ENCODE measurements around the gene PALD1.

The PALD1 gene

GRCh38 chr10:70537398-70538194, 59.0 kb downstream of the PALD1 start:
- H3K27ac Mint-ChIP-seq: no peak overlapping the region
- no peaks in the 10 kb centered on the region for H3K9me3 Mint-ChIP-seq
- H3K27me3 Mint-ChIP-seq (ENCODE audit: low read depth): peaks cover 2% of the 10 kb centered on the region
- H3K4me1 Mint-ChIP-seq (ENCODE audit: low read depth): no peaks in the 10 kb centered on the region
- no peak for DNase-seq (ENCODE audit: low spot score)
- H3K4me3 Mint-ChIP-seq: no peak overlapping the region
- no peaks in the 10 kb centered on the region for H3K36me3 Mint-ChIP-seq (ENCODE audit: low read depth)

GRCh38 chr10:70538195-70538520, 59.6 kb downstream of the PALD1 start:
- H3K27ac Mint-ChIP-seq: no peak overlapping the region
- H3K36me3 Mint-ChIP-seq (ENCODE audit: low read depth): no peaks in the 10 kb centered on the region
- no peaks in the 10 kb centered on the region for H3K4me1 Mint-ChIP-seq (ENCODE audit: low read depth)
- DNase-seq (ENCODE audit: low spot score): no peak
- H3K9me3 Mint-ChIP-seq: no peaks in the 10 kb centered on the region
- H3K4me3 Mint-ChIP-seq: no peak overlapping the region
- peaks cover 2% of the 10 kb centered on the region for H3K27me3 Mint-ChIP-seq (ENCODE audit: low read depth)

GRCh38 chr10:70538731-70539338, 60.3 kb downstream of the PALD1 start:
- Mint-ChIP-seq H3K4me1 (ENCODE audit: low read depth) (no peaks in the 10 kb centered on the region), H3K4me3 (no peak overlapping the region), H3K27me3 (ENCODE audit: low read depth) (peaks cover 2% of the 10 kb centered on the region), H3K36me3 (ENCODE audit: low read depth) (no peaks in the 10 kb centered on the region), H3K27ac (no peak overlapping the region), H3K9me3 (no peaks in the 10 kb centered on the region)
- DNase-seq (ENCODE audit: low spot score): no peak

GRCh38 chr10:70539471-70539870, 60.9 kb downstream of the PALD1 start:
- Mint-ChIP-seq H3K27me3 (ENCODE audit: low read depth) (peaks cover 4% of the 10 kb centered on the region), H3K27ac (no peak overlapping the region), H3K4me3 (no peak overlapping the region), H3K9me3 (no peaks in the 10 kb centered on the region), H3K4me1 (ENCODE audit: low read depth) (no peaks in the 10 kb centered on the region), H3K36me3 (ENCODE audit: low read depth) (no peaks in the 10 kb centered on the region)
- no peak for DNase-seq (ENCODE audit: low spot score)

GRCh38 chr10:70540089-70540788, 61.7 kb downstream of the PALD1 start:
- Mint-ChIP-seq H3K4me1 (ENCODE audit: low read depth) (no peaks in the 10 kb centered on the region), H3K27me3 (ENCODE audit: low read depth) (peaks cover 4% of the 10 kb centered on the region), H3K27ac (no peak overlapping the region), H3K9me3 (no peaks in the 10 kb centered on the region), H3K36me3 (ENCODE audit: low read depth) (no peaks in the 10 kb centered on the region), H3K4me3 (no peak overlapping the region)
- no peak for DNase-seq (ENCODE audit: low spot score)

GRCh38 chr10:70540789-70541360, 62.3 kb downstream of the PALD1 start:
- no peak for DNase-seq (ENCODE audit: low spot score)
- H3K4me1 Mint-ChIP-seq (ENCODE audit: low read depth): no peaks in the 10 kb centered on the region
- no peak overlapping the region for H3K4me3 Mint-ChIP-seq
- no peak overlapping the region for H3K27ac Mint-ChIP-seq
- H3K9me3 Mint-ChIP-seq: no peaks in the 10 kb centered on the region
- peaks cover 2% of the 10 kb centered on the region for H3K27me3 Mint-ChIP-seq (ENCODE audit: low read depth)
- no peaks in the 10 kb centered on the region for H3K36me3 Mint-ChIP-seq (ENCODE audit: low read depth)

GRCh38 chr10:70541736-70542564, 63.4 kb downstream of the PALD1 start:
- Mint-ChIP-seq H3K9me3 (no peaks in the 10 kb centered on the region), H3K27me3 (ENCODE audit: low read depth) (peaks cover 2% of the 10 kb centered on the region), H3K36me3 (ENCODE audit: low read depth) (no peaks in the 10 kb centered on the region), H3K4me1 (ENCODE audit: low read depth) (no peaks in the 10 kb centered on the region), H3K4me3 (no peak overlapping the region), H3K27ac (no peak overlapping the region)
- DNase-seq (ENCODE audit: low spot score): no peak

- Mint-ChIP-seq H3K4me3 (no peak overlapping the region), H3K27me3 (ENCODE audit: low read depth) (peaks cover 2% of the 10 kb centered on the region), H3K36me3 (ENCODE audit: low read depth) (no peaks in the 10 kb centered on the region), H3K27ac (no peak overlapping the region), H3K4me1 (ENCODE audit: low read depth) (no peaks in the 10 kb centered on the region), H3K9me3 (no peaks in the 10 kb centered on the region)
- no peak for DNase-seq (ENCODE audit: low spot score)
Measured at GRCh38 chr10:70542565-70542938, 64.0 kb downstream of the PALD1 start.

- peaks cover 2% of the 10 kb centered on the region for H3K27me3 Mint-ChIP-seq (ENCODE audit: low read depth)
- no peak for DNase-seq (ENCODE audit: low spot score)
- H3K27ac Mint-ChIP-seq: no peak overlapping the region
- H3K9me3 Mint-ChIP-seq: no peaks in the 10 kb centered on the region
- no peaks in the 10 kb centered on the region for H3K4me1 Mint-ChIP-seq (ENCODE audit: low read depth)
- no peak overlapping the region for H3K4me3 Mint-ChIP-seq
- no peaks in the 10 kb centered on the region for H3K36me3 Mint-ChIP-seq (ENCODE audit: low read depth)
Measured at GRCh38 chr10:70543911-70544310, 65.3 kb downstream of the PALD1 start.

GRCh38 chr10:70544431-70545340, 66.1 kb downstream of the PALD1 start:
- Mint-ChIP-seq H3K36me3 (ENCODE audit: low read depth) (no peaks in the 10 kb centered on the region), H3K27ac (no peak overlapping the region), H3K27me3 (ENCODE audit: low read depth) (peaks cover 2% of the 10 kb centered on the region), H3K4me3 (no peak overlapping the region), H3K9me3 (no peaks in the 10 kb centered on the region), H3K4me1 (ENCODE audit: low read depth) (no peaks in the 10 kb centered on the region)
- DNase-seq (ENCODE audit: low spot score): no peak

- no peaks in the 10 kb centered on the region for H3K36me3 Mint-ChIP-seq (ENCODE audit: low read depth)
- no peak overlapping the region for H3K4me3 Mint-ChIP-seq
- no peak overlapping the region for H3K27ac Mint-ChIP-seq
- no peaks in the 10 kb centered on the region for H3K9me3 Mint-ChIP-seq
- DNase-seq (ENCODE audit: low spot score): no peak
- H3K27me3 Mint-ChIP-seq (ENCODE audit: low read depth): peaks cover 2% of the 10 kb centered on the region
- no peaks in the 10 kb centered on the region for H3K4me1 Mint-ChIP-seq (ENCODE audit: low read depth)
Measured at GRCh38 chr10:70546584-70546983, 68.0 kb downstream of the PALD1 start.

GRCh38 chr10:70549351-70549961, 70.9 kb downstream of the PALD1 start:
- Mint-ChIP-seq H3K36me3 (ENCODE audit: low read depth) (no peaks in the 10 kb centered on the region), H3K4me1 (ENCODE audit: low read depth) (no peaks in the 10 kb centered on the region), H3K9me3 (no peaks in the 10 kb centered on the region), H3K27me3 (ENCODE audit: low read depth) (no peaks in the 10 kb centered on the region), H3K4me3 (no peak overlapping the region), H3K27ac (no peak overlapping the region)
- DNase-seq (ENCODE audit: low spot score): no peak

Measured in T-helper 2 cell treated with Interferon-gamma antibody and Interleukin-4, amounts not matched to agents 5 μg/mL and 100 μg/mL, for 36 hours (primary cell).